WERI-Rb-1 (cell line): ENCODE results near the gene SPATA9.

Experiments
- DNase-seq: peaks from one replicate; pipeline ENCODE4 v3.0.0-alpha.2; 2020
- H3K27ac ChIP-seq: fragments of 250-450 bp; sonication (Bioruptor Pico); 2 replicates; pipeline ENCODE4 v1.5.1; 2020; ENCODE audit warnings: mild to moderate bottlenecking, moderate library complexity
- H3K27me3 ChIP-seq: fragments of 250-450 bp; sonication (Bioruptor Pico); 2 replicates; pipeline ENCODE4 v1.5.1; 2021; ENCODE audit warnings: mild to moderate bottlenecking, low read depth, moderate library complexity; ENCODE audit not compliant: insufficient read depth, severe bottlenecking
- H3K36me3 ChIP-seq: fragments of 250-450 bp; sonication (Bioruptor Pico); 2 replicates; pipeline ENCODE4 v1.5.1; 2020; ENCODE audit warnings: mild to moderate bottlenecking, moderate library complexity
- H3K4me3 ChIP-seq: 2 replicates; pipeline ENCODE4 v1.5.1; 2011; ENCODE audit warnings: low read depth, mild to moderate bottlenecking, control low read depth, low read length
- H3K9me3 ChIP-seq: fragments of 250-450 bp; sonication (Bioruptor Pico); 2 replicates; pipeline ENCODE4 v1.5.1; 2021; ENCODE audit warnings: mild to moderate bottlenecking, moderate library complexity; ENCODE audit not compliant: severe bottlenecking
- TF ChIP-seq, protein P1 (sequence below): IDR thresholded peaks from 2 replicates; pipeline ENCODE4 v1.5.1; 2011; ENCODE audit warnings: low read depth, mild to moderate bottlenecking, control low read depth, inconsistent platforms, low read length

Gene SPATA9

DNA sequence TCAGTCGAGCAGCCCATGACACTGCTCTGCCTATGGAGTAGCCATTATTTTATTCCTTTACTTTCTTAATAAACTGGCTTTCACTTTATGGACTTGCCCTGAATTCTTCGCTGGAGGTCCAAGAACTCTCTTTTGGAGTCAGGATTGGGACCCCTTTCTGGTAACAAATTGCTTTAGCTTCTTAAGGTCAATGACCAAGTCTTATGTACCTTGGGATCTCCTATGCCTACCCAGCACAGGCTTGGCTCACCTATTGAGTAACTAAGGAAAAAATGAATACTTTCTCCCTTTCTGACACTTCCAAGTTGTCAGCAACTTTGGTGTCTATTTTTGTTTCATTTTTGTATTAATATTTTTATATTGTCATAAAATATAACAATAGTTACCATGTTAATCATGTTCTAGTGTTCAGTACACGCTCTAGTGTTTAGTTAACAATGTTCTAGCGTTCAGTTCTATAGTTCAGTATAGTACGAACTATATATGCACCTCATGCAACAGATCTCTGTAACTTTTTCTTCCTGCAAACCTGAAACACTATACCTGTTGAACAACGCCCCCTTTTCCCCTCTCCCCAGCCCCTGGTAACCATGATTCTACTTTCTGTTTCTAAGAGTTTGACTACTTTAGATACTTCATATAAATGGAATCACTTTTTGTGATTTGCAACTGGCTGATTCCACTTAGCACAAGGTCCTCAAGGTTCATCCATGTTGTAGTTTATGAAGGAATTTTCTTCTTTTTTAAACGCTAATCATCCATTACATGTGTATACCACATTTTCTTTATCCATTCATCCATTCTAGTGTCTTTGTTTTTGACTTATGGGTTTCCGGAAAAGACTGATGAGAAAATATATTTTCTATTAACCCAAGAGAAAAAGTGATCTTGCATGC is 46.6 kb upstream of the SPATA9 start:
- Histone ChIP-seq H3K27me3 (no peaks in the 10 kb centered on the region), H3K4me3 (no peak overlapping the region), H3K36me3 (peaks cover 15% of the 10 kb centered on the region), H3K27ac (no peak overlapping the region), H3K9me3 (no peaks in the 10 kb centered on the region)
- no peak for DNase-seq
- TF ChIP-seq, protein P1, sequence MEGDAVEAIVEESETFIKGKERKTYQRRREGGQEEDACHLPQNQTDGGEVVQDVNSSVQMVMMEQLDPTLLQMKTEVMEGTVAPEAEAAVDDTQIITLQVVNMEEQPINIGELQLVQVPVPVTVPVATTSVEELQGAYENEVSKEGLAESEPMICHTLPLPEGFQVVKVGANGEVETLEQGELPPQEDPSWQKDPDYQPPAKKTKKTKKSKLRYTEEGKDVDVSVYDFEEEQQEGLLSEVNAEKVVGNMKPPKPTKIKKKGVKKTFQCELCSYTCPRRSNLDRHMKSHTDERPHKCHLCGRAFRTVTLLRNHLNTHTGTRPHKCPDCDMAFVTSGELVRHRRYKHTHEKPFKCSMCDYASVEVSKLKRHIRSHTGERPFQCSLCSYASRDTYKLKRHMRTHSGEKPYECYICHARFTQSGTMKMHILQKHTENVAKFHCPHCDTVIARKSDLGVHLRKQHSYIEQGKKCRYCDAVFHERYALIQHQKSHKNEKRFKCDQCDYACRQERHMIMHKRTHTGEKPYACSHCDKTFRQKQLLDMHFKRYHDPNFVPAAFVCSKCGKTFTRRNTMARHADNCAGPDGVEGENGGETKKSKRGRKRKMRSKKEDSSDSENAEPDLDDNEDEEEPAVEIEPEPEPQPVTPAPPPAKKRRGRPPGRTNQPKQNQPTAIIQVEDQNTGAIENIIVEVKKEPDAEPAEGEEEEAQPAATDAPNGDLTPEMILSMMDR, result no peak

DNA sequence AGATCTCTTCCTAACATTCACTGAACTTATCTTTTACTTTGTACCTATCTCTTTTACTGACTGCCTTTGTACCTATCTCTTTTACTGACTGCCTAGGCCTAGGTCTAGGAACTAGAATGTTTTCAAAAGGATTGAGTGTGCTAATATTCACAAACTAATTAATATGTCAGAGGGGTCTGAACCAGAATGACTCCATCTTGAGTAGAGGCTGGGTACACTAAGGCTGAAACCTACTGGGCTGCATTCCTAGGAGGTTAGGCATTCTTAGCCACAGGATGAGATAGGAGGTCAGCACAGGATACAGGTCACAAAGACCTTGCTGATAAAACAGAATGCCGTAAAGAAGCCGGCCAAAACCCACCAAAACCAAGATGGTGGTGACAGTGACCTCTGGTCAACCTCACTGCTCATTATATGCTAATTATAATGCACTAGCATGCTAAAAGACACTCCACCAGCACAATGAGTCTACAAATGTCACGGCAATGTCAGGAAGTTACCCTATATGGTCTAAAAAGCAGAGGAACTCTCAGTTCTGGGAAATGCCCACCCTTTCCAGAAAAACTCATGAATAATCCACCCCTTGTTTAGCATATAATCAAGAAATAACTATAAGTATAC is 45.8 kb upstream of the SPATA9 start:
- Histone ChIP-seq H3K27ac (no peak overlapping the region), H3K9me3 (no peaks in the 10 kb centered on the region), H3K27me3 (no peaks in the 10 kb centered on the region), H3K4me3 (no peak overlapping the region), H3K36me3 (peaks cover 9% of the 10 kb centered on the region)
- DNase-seq, result no peak
- TF ChIP-seq, protein P1, result no peak

DNA sequence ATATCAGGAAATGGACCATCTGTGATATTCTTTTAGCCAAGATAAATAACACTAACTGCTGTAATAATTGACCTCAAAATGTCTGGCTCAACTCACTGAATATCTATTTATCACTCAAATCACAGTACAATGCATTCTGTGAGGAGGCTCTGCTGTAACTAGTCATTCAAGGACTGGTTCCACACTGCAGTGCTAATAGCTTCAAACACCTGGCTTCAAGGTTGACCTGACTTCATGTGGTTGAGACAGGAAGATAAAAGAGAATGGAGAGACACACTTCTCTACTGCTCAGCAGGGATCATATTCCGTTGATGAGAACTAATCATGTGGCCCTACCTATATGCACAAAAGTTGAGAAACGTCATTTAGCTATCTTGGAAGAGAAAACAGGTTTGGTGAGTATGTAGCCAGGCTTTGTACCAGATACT is 45.0 kb upstream of the SPATA9 start:
- Histone ChIP-seq H3K4me3 (no peak overlapping the region), H3K36me3 (peaks cover 5% of the 10 kb centered on the region; the same call in 1 of the 2 replicates), H3K27me3 (no peaks in the 10 kb centered on the region), H3K27ac (no peak overlapping the region), H3K9me3 (no peaks in the 10 kb centered on the region)
- TF ChIP-seq, protein P1, result no peak
- DNase-seq, result no peak

DNA sequence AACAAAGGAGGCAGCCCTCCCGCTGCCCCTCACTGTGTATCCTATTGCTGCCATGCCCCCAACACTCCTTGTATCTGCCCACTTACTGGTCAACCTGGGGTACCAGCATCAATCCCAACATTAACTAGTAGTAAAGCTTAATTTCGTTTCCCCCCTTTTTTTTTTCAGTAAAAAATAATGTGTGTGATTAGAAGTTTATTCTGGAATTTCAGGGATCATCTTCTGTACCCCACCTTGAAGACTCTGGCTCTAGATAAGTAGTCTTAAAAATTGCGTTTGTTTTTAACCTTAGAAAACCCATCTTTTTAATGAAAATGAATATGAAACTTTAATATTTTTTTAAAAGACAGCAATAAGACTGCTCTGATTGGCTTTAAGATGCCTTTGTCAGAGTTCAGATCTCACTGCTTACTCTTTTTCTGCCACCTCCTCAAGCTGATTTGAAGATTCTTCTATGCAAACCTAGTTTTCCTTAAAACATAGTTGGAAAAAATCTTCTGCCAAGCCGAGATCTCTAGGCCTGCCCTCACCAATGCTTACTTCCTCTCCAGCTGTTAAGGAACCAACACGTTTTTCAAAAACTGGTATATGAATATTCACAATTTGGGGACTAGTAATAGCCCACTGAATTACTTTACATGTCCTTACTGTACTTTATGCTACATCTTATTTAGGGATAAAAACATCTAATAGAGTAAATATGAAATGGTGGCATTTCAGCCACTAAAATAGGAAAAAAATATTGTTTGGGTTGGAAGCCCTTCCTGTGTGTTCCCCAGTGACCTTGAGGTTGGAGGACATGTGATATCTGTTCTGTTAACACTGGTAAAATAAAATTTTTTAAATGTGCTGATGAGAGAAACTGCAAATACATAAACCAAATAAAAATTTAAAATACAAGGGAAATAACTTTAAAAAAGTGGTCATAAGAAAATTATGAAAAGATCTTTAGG is 44.3 kb upstream of the SPATA9 start:
- no peak overlapping the region for H3K27ac ChIP-seq
- H3K27me3 ChIP-seq, result no peaks in the 10 kb centered on the region
- H3K36me3 ChIP-seq, result peaks cover 5% of the 10 kb centered on the region; the same call in 1 of the 2 replicates
- TF ChIP-seq, protein P1, result no peak
- H3K9me3 ChIP-seq, result no peaks in the 10 kb centered on the region
- DNase-seq, result no peak
- H3K4me3 ChIP-seq, result no peak overlapping the region

DNA sequence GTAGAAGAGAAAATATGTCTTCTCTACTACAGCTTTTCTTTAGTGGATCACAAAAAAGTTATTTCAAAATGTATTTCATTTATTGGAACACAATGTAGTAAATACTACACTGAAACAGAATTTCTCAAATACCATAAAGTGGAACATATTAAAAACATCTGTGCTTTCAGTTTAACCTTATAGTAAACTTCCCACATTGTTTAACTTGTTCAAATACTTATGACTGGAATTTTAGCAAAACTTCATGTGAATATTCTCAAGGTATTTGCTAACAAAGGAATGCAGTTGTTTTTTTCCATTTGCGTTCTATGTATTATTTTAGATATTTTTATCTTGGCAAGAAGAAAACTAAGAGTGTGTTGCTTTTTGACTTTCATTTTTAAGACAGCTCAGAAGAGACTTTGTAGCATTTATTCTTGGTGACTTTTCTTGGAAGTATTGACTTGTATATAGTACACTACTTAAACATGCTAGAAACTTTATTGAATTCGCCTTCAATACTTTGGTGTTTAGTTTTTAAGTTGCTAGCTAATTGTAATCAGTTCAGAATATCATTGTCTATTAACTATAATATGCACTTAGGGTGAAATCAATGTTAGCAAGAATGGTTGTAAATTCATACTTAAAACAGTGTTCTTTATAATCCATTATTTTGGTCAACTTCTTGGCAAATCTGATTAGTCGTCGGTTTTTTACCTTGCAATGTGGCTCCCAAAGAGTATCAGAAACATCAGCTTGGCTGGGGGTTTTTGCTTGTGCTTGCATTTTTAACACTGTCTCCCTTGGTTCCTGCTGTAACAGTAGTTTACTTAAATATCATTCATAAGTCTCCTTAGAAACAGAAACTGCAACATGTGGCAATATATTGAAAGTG is 43.4 kb upstream of the SPATA9 start:
- H3K4me3 ChIP-seq, result no peak overlapping the region
- no peaks in the 10 kb centered on the region for H3K27me3 ChIP-seq
- H3K9me3 ChIP-seq, result no peaks in the 10 kb centered on the region
- TF ChIP-seq, protein P1, result no peak
- no peaks in the 10 kb centered on the region for H3K36me3 ChIP-seq
- no peak for DNase-seq
- H3K27ac ChIP-seq, result no peak overlapping the region
